SIG-M5 (cell line): ENCODE measurements around the gene TBC1D19.
"Not testable (repeated sequence)": the region's sequence is repeated elsewhere in the genome, so short reads cannot be mapped to it uniquely, and the experiment has no call there.

ENCODE experiments used
- DNase-seq: peaks from one replicate; lab custom pipeline; 2025; lab: John Stamatoyannopoulos, UW

The TBC1D19 gene

DNA sequence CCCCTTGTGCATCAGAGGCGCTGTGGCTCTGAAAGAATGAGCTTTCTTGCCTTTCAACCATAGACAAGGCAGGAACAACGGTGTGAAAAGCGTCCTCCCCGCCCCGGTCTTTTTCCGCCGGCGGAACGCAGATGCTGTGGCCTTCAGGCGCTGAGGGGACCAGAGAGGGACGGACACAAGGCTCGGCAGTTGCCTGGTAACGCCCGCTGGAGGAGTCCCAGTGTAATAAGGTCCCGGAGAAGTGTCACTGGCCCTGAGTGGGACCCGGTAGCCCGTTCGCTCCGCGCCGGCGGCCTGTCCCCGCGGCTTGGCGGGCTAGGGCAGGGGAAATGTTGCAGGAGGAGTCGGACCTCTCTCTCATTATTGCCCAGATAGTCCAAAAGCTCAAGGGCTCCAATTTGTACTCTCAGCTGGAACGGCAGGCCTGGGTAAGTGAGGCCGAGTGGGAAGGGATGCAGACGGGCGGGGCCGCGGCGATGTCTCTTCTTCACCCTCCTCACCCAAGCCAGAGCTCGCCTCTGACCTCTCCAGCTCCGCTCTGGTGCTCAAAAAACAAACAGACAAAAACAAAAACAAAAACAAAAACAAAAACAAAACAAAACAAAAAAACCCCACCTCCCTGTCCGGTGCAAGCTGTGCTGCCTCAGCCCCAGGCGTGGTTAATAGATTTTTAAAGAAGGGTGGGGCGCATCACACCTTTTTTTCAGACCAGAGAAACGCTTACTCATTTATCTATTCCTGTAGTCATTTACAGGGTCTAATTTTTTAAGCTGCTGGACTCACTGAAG, at the start of gene TBC1D19:
Gene TBC1D19 (plus strand): TSS at position 220 of the 788 bp plus-strand sequence. CDS start 110 bp downstream, at position 330.
- peak; percentile 19 for DNase-seq

- no peak for DNase-seq
Measured at GRCh38 chr4:26542991-26543390, 40.9 kb upstream of the TBC1D19 start.

DNA sequence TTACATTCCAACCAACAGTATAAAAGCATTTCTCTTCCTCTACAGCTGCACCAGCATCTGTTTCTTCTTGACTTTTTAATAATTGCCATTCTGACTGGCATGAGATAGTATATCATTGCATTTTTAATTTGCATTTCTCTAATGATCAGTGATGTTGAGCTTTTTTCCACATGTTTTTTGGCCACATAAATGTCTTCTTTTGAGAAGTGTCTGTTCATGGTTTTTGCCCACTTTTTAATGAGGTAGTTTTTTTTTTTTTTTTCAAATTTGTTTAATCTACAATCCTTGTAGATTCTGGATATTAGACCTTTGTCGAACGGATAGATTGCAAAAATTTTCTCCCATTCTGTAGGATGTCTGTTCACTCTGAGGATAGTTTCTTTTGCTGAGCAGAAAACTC, 39.5 kb upstream of the TBC1D19 start:
- no peak for DNase-seq

- not testable (repeated sequence) for DNase-seq
Measured at GRCh38 chr4:26548379-26548778, 35.5 kb upstream of the TBC1D19 start.

DNA sequence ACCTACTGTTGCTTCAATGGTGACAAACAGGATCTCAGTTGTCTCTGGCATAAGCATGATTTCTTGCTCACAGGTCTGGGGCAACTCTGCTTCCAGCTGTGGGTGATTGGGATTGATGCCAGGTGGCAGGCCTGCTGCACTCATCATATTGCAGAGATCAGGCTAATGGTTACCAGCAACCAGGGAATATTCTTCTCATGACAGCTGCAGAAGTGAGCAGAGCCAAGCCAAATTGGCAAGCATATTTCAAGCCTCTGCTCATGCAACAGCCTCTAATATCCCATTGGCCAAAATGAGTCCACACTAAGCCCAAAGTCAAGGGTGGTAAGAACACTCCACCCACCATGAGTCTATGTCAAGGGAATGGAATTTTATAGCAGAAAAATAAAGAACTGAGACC, 26.7 kb upstream of the TBC1D19 start:
- no peak for DNase-seq

GRCh38 chr4:26558166-26558895, 25.6 kb upstream of the TBC1D19 start:
- DNase-seq = no peak

DNA sequence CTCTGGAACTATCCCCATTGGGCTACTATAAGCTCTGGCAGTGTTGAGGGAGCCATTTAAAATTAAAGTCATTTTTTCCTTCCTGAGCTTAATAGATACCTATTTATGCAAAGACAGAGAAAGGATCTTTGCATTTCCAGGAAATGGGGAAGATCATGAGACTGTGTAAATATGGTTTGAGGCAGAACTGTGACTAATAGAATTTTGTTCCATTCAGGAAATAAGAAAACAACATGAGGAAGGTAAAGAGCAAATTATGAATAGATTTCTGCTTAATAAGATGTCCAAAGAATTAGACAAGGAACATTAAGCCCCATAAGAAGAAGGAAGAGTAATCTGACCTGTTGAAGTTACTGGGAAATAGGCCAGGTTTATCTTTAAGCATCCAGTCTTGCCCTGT, 17.8 kb upstream of the TBC1D19 start:
- no peak for DNase-seq

- no peak for DNase-seq
Measured at GRCh38 chr4:26568446-26568994, 15.4 kb upstream of the TBC1D19 start.

DNA sequence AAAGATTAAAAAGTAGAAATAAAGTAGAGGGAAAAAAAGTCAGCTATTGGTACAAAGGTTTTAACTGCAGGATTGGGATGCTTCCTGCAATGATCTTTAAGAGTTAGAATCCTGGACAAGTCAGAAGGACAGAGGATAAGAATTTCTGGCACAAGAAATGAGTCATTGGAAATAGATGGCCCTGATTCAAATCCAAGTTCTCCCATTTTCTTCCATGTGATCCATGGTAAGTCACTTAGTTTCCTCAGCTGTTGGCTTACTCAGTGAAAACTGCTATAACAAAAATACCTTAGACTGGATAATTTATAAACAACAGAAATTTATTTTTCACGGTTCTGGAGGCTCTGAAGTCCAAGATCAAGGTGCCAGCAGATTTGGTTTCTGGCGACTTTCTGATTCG, 13.3 kb upstream of the TBC1D19 start:
- DNase-seq = no peak

DNA sequence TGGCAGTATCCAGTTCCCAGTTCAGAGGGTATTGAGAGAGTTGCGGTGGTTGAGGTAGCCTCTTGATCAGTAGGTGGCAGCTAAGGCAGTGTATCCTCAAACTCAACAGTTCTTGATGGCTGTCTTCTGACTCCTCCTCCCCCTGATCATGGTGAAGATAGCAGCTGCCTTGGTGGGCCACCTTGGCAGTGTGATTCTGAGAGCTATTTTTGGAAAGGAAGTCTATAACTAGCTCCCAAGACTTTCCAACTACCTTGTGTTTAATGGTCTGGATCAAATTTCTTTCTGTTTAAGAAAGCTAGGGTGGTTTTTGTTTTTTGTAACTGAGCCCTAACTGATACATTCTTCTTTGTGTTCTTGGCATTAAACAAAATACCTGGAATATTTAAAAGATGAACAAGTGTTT, 10.5 kb upstream of the TBC1D19 start:
- DNase-seq = no peak

DNA sequence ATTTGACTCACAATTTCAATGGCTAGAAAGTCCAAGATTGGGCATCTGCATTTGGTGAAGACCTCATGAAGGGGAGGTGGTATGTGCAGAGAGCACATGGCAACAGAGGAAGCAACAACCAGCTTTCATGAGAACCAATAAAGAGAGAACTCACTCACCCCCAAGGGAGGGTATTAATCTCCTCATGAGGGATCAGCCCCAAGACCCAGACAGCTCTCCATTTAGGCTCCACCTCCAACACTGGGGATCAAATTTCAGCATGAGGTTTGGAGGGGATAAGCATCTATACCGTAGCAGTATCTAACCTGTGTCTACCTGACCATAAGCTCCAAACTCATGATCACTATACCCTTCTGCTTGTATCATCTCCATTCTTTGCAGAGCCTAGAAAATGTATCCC, 9.3 kb upstream of the TBC1D19 start:
- no peak for DNase-seq

DNA sequence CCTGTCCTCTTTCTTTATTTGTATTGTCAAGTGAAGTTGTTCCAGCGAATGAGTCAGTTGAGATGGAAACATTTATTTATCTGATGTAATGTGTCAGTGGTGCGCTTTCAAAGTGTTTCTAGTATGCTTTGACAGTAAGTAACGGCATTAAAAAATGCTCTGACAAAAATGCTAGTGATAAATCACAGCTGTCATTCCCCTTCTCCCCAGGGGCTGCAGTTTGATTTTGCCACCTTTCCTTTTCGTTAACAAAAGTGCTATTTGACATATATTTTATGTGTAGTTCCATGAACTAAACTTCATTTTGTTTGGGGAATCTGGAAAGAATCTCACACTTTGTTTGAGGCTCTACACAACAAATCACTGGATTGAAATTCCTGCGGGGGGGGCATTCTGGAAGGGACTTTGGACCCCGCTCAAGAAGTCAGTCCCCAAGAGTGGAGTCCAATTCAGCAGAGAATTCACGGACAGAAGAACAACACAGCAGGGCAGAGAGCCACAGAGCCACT, 7.6 kb upstream of the TBC1D19 start:
- no peak for DNase-seq

- DNase-seq = no peak
Measured at GRCh38 chr4:26577066-26577465, 6.8 kb upstream of the TBC1D19 start.

DNA sequence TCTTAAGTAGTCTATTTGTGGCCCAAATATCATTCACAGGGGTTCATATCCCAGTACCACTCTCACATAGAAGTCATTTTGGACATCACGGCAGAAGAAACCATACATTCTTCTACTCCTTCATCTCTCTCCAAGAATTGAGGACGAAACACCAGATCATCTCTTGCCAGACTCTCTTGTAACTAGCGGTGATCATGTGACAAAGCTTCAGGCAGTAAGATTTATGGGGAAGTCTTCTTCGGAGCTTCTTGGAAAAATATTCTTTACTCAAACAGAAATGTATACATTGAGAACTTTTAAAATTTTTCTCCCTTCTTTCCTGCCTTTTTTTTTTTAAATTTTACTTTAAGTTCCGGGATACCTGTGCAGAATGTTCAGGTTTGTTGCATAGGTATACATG, 4.7 kb upstream of the TBC1D19 start:
- no peak for DNase-seq

DNA sequence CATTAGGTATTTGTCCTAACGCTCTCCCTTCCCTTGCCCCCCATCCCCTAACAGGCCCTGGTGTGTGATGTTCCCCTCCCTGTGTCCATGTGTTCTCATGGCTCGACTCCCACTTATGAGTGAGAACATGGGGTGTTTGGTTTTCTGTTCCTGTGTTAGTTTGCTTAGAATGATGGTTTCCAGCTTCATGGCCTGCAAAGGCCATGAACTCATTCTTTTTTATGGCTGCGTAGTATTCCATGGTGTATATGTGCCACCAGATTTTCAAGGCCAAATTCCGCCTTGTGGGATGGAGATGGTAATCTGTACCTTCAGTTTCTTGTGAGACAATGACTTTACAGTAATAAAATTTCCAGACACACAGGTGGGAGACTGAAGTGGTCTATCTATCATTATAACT, 2.5 kb upstream of the TBC1D19 start:
- DNase-seq = not testable (repeated sequence)

DNA sequence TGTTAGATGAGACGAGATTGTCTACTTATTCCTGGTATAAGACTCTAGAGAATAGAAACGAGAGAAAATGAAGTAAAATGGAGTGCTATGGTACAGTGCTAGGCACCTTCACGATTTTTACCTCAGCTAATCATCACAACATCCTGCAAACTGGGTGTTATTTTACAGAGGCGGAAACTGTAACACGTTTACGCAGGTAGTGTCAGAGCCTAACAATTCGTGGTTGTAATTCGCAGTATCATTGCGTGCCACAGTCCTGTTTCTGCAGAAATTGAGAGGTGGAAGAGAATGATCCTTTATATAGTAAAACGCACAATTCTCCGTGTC, 383 bp upstream of the TBC1D19 start:
- no peak for DNase-seq

GRCh38 chr4:26584725-26585124, 841 bp downstream of the TBC1D19 start:
- DNase-seq = no peak

DNA sequence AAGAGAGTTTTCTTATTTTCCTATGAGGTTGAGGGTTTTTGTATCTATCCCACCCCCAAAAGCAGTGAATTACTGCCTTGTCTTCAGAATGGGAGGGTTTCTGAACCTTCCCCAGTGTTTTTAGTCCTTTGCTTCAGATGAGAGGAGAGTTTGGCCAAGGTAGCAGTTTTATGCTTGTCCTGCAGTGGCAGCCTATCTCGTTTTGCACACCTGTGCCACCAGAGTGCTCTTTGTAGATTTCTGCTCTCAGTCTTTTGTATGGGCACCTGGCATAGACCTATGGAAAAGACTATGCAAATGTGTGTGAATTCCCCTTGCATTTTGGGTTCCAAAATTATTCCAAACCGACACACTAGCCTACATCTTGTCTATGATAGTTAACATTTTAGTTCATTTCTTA, 5.8 kb downstream of the TBC1D19 start:
- no peak for DNase-seq

DNA sequence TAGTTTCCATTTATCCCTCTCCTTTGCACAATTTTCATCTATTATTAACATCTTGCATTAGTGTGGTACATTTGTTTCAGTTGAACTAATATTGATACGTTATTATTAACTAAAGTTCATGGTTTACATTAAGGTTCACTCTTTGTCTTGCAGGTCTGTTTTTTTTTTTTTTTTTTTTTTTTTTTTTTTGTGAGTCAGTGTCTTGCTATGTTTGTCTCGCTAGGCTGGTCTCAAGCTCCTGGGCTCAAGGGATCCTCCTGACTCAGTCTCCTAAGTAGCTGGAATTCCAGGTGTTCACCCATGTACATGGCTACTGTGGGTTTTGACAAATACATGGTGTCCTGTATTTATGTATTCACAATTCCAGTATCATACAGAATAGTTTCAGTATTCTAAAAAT, 6.8 kb downstream of the TBC1D19 start:
- DNase-seq = no peak

GRCh38 chr4:26593557-26593956, 9.7 kb downstream of the TBC1D19 start:
- not testable (repeated sequence) for DNase-seq

- DNase-seq = no peak
Measured at GRCh38 chr4:26594371-26594770, 10.5 kb downstream of the TBC1D19 start.

GRCh38 chr4:26594778-26595177, 10.9 kb downstream of the TBC1D19 start:
- no peak for DNase-seq

- DNase-seq = no peak
Measured at GRCh38 chr4:26596843-26597242, 13.0 kb downstream of the TBC1D19 start.
